GM10847 (cell line): ENCODE results near the gene IRF2BPL.

Source experiments
- POLR2A ChIP-seq: IDR thresholded peaks from 2 replicates; pipeline ENCODE4 v1.6.1; 2011; ENCODE audit not compliant: insufficient read length; ENCODE audit errors: extremely low read depth

IRF2BPL gene

GRCh38 chr14:77043177-77043983 lies 14.9 kb upstream of the IRF2BPL start:
- TF ChIP-seq POLR2A: no peak

DNA sequence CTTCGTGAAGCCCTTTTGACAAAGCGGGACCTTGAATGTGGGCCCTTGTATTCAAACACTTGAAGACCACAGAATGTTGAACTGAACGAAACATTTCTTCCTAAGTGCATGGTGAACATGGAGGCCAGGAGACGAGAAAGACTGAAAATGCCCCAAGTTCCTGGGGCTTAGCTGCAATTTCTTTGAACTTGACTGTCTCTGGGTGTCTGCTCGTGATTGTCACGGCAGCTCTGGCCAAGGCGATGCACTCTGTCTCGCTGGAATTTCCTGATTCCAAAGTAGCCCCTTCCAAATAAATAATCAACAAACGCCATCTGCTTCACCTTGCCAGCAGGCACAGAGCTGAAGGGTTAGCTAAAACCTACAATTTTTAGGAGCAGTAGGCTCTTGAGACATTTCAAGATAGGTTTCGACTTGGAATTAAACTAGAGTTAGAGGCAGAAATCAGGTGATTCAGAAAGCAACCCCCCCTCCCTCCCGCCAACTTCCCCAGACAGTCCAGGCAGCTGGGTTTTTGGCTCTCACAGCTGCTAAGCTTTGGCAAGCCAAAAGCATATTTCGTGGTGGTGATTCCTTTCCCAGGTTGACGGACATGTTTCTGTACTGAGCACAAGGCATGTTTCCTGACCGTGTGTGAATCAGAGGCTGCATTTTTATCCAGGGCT lies 13.5 kb upstream of the IRF2BPL start:
- no peak for TF ChIP-seq POLR2A

DNA sequence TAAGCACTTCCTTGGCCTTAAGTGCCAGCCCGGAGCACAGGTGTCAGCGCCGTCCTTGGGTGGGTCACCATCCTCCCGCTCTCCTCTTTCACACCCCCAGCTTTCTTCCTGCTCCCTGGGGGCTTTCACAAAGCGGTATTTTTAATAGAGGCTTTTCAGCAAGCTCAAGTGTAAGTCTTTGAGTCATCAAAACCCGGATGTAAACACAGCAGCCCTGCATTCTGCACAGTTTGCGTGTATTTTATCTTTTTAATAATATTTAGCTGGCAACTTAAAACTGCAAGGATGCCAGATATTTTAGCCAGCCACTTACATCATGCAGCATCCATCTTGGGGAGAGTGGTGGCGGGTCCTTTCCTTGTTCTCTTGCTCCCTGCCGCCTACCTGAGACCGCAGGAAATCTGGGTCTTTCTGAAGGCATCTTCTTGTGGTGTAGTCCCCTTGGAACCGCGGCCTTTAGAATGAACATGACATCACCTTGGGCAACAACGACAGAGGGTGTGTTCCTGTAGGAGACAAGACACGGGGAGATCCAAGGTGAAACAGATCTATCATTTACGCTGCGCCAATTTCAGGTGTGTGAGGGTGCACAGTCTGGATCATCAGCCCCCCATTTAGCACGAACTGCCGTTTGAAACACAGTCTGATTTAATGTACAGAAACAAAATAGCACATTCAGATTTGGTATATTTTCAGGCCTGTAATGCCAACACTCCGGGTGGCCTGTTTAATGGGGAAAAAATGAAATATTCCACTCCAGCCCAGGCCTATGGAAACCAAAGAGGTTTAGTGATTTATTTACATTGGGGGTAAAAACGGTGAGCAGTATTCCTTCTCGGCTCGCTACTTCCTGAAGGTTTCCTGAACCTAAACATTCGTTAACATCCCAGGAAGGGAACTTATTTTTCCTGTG lies 12.5 kb upstream of the IRF2BPL start:
- no peak for TF ChIP-seq POLR2A

GRCh38 chr14:77040059-77040740 lies 11.7 kb upstream of the IRF2BPL start:
- no peak for TF ChIP-seq POLR2A

GRCh38 chr14:77039285-77040058 lies 11.0 kb upstream of the IRF2BPL start:
- TF ChIP-seq POLR2A: no peak

DNA sequence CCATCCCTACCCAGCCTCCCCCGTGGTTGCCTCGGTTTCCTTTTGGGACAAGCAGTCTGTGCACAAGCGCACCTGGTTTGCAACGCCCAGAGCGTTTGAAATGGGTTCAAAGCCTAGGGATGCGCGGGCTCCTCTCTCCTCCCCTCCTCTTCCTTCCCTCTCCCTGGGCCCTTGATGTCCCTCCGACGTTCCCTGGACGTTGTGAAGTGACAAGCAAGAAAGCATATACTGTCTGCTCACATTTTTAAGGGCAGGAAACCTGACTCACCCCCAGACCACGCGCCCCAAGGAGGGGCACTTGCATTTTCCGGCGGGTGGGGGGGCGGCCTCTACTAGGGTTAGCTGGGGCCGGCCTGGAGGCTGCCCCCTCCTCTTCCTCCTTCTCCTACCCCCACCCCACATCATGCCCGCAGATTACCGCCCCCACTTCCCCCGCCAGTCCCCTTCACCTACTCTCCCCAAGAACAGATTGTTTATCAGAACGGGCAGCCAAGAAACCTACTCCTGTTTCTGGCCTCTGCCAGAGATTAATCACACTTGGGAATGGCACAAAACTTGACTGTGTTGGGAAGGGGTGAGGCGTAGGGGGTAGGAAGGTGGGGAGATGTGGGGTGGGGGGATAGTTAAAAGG lies 9.5 kb upstream of the IRF2BPL start:
- no peak for TF ChIP-seq POLR2A

DNA sequence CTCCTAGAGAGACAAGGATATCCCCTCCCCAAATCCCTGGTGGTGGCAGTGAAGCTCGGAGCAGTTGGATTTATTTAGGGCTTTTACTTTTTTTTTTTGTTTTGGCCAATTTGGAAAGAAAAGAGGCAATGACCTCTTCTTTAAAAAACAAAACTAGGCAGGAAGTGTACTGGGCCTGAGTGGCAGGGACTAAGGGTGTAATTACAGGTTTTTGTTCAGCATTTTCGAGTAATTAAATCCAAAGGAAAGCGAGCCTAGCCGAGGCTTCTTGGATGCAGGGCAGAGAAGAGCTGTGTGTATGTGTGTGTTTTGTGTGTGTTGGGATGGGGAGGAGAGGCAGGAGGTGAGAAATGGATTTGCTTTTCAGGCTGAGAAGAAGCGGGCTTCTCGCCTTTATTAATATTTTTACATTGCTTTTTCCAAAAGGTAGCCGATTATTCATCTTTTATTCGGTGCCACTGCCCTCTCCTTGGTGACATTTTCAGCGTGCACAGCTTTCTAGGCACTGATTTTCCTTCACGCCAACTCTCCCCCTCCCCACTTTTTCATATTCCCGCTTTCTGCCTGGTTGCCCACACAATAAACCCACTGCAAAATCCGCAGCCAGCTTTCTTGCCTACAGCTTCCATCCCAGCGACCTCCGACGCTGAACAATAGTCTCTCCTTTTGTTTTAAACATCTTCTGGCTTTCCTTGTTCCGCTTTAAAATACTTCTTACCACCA lies 8.9 kb upstream of the IRF2BPL start:
- TF ChIP-seq POLR2A: no peak

DNA sequence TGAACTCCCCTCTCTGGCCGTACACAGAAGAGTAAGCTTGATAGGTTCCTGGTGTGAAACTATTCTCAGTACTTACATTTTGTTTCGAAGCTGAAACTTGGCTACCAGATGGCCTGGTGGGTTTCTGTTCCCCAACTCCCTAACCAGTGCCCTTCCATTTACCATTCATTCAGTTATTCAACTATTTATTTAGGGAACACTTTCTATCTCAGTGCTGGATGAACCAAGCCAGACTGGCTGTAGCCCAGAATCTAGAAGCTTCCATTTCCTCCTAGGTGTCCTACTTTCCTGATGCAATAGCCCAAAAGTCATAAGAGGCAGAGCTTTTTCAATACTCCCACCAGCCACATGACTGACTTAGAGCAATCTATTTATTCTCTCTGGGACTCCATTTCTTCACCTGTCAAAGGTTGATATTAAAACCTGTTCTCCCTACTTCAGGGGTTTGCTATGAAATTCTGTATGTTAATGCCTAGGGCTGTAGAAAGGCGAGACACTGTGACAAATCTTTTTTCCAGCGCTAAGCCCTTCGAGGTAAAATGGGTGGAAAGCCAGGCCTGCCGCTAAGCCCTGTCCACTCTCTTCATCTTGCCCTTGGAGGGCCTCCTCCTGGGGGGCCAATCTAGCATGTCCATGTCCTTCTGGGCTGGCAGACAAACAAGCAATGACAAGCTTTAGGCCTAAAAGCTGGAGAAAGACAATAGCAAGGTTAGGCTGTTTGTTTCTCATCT lies 8.1 kb upstream of the IRF2BPL start:
- no peak for TF ChIP-seq POLR2A

GRCh38 chr14:77035267-77035666 lies 6.8 kb upstream of the IRF2BPL start:
- no peak for TF ChIP-seq POLR2A

GRCh38 chr14:77033622-77034589 lies 5.4 kb upstream of the IRF2BPL start:
- peak; percentile 74 for TF ChIP-seq POLR2A

DNA sequence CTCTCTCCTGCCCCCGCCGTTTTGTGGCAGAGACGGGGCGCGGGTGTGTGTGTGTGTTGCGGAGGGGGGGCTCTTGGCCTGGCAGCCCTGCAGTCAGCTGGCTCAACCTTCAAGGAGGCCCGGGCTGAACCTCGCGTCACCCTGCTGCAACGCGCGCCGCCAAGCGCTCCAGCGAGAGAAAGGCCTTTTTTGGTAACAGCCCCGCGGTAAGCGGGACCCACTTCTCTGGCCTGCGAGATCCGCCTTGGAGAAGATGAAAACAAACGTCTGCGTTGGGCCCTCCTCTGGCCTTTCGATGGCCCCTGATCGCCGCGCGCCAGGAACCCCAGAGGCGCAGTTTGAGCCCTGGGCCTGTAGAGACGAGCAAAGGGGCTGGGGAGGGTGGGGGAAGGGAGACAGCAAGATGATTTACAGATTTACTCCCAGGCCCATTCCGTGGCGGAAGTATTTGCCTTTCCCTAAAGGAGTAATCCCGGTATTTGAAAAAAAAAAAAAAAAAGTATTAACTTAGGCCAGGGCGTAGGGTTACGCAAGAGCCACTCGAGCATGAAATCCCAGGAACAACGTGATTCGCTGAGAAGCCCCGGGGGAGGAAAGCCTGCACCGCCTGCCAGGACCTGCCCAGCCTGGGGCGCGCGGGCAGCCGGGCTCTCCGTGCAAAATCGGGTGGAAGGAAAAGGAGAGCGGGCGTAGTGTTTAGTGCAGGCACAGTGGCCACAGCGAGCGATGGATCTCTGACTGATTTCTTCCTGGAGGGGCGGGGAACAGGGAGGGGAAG lies 4.5 kb upstream of the IRF2BPL start:
- TF ChIP-seq POLR2A: peak; percentile 42
